GM12874 (cell line): ENCODE results near the gene ITFG2.

Experiments used
- CTCF ChIP-seq: IDR thresholded peaks from 2 replicates; pipeline ENCODE4 v1.5.1; 2011; ENCODE audit warnings: low read depth, mild to moderate bottlenecking, control low read depth, low read length, moderate library complexity; ENCODE audit not compliant: insufficient read depth

Gene ITFG2

GRCh38 chr12:2851931-2852330 lies 39.5 kb downstream of the ITFG2 start:
- no peak for TF ChIP-seq CTCF

DNA sequence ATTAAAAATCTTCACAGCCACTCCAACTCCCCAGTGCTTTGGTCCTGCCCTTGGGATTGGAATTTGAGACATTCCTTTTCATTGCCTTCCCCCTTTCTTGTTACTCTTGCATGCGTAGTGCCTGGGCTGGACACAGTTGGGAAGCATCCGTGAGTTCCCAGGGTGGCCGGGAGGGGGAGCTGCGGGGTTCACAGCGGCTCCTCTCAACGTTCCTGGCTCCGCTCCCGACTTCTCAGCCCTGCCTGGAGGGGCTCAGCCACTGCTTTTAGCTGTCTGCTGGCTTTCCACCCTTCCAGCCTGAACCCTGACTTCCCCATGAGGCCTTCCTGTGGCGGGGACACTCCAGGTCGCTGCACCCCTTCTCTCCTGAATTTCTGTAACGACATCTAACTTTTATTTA lies 41.2 kb downstream of the ITFG2 start:
- TF ChIP-seq CTCF: peak; percentile 88

DNA sequence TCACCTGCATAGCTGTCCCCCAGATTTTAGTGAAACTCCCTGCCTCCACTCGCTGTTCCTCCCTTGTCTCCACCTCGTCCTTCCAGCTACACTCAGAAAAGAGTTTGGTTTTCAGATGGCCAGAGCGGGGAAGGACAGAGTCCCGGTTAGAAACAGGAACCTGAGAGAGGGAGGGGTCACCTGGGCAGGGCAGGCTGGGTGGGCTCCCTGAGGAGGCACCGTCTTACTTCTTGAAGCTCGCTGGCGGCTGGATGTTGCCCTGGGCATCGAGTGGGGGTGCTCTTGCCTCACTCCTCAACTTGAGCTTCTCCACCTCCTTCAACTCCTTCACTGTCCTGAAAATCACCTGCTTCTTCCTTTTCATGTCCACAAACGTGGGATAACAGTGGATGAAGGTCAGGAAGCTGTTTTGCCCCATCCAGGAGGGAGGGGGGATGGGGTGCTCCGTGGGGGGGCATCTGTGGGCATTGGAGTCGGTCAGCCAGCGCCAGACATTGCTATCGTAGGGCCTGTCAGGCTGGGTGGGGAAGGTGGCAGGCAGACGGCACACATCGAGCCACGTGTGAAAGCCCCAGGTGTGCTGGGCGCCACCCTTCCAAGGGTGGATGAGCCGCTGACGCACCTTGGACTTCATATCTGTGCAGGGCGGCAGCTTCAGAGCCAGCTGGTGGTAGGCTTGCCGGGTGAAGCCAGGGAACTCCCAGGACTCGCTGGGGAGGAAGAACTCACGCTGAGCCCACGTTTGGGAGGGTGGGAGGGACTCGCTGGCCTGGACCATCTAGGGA lies 42.4 kb downstream of the ITFG2 start:
- TF ChIP-seq CTCF: no peak

GRCh38 chr12:2855546-2855945 lies 43.1 kb downstream of the ITFG2 start:
- no peak for TF ChIP-seq CTCF

GRCh38 chr12:2856051-2856450 lies 43.6 kb downstream of the ITFG2 start:
- no peak for TF ChIP-seq CTCF

GRCh38 chr12:2857021-2857431 lies 44.6 kb downstream of the ITFG2 start, which contains the start of gene TEX52:
Gene TEX52 (minus strand): TSS chr12:2857039. CDS start chr12:2857026, 13 bp downstream.
- no peak for TF ChIP-seq CTCF

DNA sequence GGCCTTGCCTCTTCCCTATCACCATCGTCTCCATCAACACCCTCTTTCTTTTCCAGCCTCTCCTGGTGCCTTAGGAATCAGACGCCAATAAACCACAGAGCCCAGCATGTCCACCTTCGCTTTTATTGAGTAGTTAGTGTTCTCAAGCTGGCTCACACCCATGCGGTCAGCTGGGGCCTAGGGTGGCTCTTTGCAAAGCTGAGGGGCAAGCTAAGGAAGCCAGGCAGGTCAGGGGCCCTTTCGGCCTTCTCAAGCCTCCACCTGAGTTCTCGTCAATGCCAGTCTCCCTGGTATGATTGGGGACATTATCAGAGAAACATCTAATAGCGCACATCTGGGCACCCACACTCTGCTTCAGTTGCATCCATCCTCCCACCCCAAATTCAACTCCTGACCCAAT lies 45.1 kb downstream of the ITFG2 start:
- TF ChIP-seq CTCF: no peak

- TF ChIP-seq CTCF: no peak
Measured at GRCh38 chr12:2858334-2858733, 45.9 kb downstream of the ITFG2 start.
